HEK293 (cell line): ENCODE data around the gene DGKD.
A peak's percentile ranks its signal among the peaks of the same experiment; 100 is the strongest.

Experiments used
- CTCF ChIA-PET: fragments of 350-600 bp; formaldehyde crosslinking; extraction: SDS; loops from one replicate; lab custom pipeline; 2021; ENCODE audit warnings: antibody characterized with exemption; lab: Yijun Ruan, JAX
- POLR2A ChIA-PET: fragments of 300-600 bp; formaldehyde crosslinking; extraction: SDS; loops from one replicate; lab custom pipeline; 2020; ENCODE audit warnings: antibody characterized with exemption, inconsistent platforms; lab: Yijun Ruan, JAX
- H3K27ac ChIP-seq: fragments of 200-500 bp; sonication (Bioruptor generic); 2 replicates; pipeline ENCODE4 v1.5.1; 2014; ENCODE audit warnings: low read depth, low read length, control low read depth, inconsistent platforms; ENCODE audit errors: extremely low read depth
- H3K36me3 ChIP-seq, 2 experiments: fragments of 200-500 bp in 1 of 2; sonication (Bioruptor generic) in 1 of 2; 1 replicate in 1 of 2; 2 replicates in 1 of 2; pipeline ENCODE4 v1.5.1; 2014 to 2017; ENCODE audit warnings: inconsistent platforms in 2 of 2, low read length in 2 of 2; ENCODE audit not compliant: control insufficient read depth in 2 of 2, insufficient read depth in 1 of 2
- H3K4me1 ChIP-seq: fragments of 200-500 bp; sonication (Bioruptor generic); 2 replicates; pipeline ENCODE4 v1.5.1; 2014; ENCODE audit warnings: mild to moderate bottlenecking, low read length, inconsistent platforms; ENCODE audit not compliant: control insufficient read depth, insufficient read depth
- H3K4me3 ChIP-seq: 2 replicates; pipeline ENCODE4 v1.5.1; 2011; ENCODE audit warnings: low read depth, mild to moderate bottlenecking, control low read depth, low read length, moderate library complexity
- H3K9me3 ChIP-seq: fragments of 200-500 bp; sonication (Bioruptor generic); 2 replicates; pipeline ENCODE4 v1.5.1; 2014; ENCODE audit warnings: low read depth, low read length, inconsistent platforms; ENCODE audit not compliant: control insufficient read depth, insufficient read depth
- AEBP2 ChIP-seq: fragments of 450-650 bp; formaldehyde crosslinking; IDR thresholded peaks from 2 replicates; pipeline ENCODE4 v1.5.1; 2016; ENCODE audit warnings: missing biosample characterization, missing genetic modification characterization, borderline replicate concordance
- HOXC10 ChIP-seq: sonication (generic); formaldehyde crosslinking; IDR thresholded peaks from 2 replicates; pipeline ENCODE4 v1.8.1; 2023; ENCODE audit warnings: mild to moderate bottlenecking, missing genetic modification reagents
- MYNN ChIP-seq: fragments of 450-650 bp; formaldehyde crosslinking; IDR thresholded peaks from 2 replicates; pipeline ENCODE4 v1.5.1; 2016; ENCODE audit warnings: missing biosample characterization, missing genetic modification characterization, borderline replicate concordance
- PBX3 ChIP-seq: sonication (generic); formaldehyde crosslinking; IDR thresholded peaks from 2 replicates; pipeline ENCODE4 v1.8.1; 2022; ENCODE audit warnings: mild to moderate bottlenecking, moderate library complexity, missing genetic modification reagents
- SALL2 ChIP-seq: fragments of 450-650 bp; formaldehyde crosslinking; IDR thresholded peaks from 2 replicates; pipeline ENCODE4 v1.5.0; 2017; ENCODE audit warnings: missing biosample characterization, mild to moderate bottlenecking, missing genetic modification characterization, borderline replicate concordance
- SETDB1 ChIP-seq: IDR thresholded peaks from one replicate; pipeline ENCODE4 v1.6.1; 2017; ENCODE audit warnings: mild to moderate bottlenecking, low read length, moderate library complexity, mixed read lengths; ENCODE audit not compliant: insufficient read length
- ZFP3 ChIP-seq: fragments of 450-650 bp; formaldehyde crosslinking; IDR thresholded peaks from 2 replicates; pipeline ENCODE4 v1.5.1; 2016; ENCODE audit warnings: low read depth, missing biosample characterization, missing genetic modification characterization
- ZNF112 ChIP-seq: fragments of 450-650 bp; formaldehyde crosslinking; IDR thresholded peaks from 2 replicates; pipeline ENCODE4 v1.5.0; 2017; ENCODE audit warnings: missing biosample characterization, missing genetic modification characterization
- ZNF140 ChIP-seq: fragments of 450-650 bp; formaldehyde crosslinking; IDR thresholded peaks from 2 replicates; pipeline ENCODE4 v1.5.1; 2016; ENCODE audit warnings: missing biosample characterization, missing genetic modification characterization
- ZNF174 ChIP-seq: fragments of 450-650 bp; formaldehyde crosslinking; IDR thresholded peaks from 2 replicates; pipeline ENCODE4 v1.5.0; 2017; ENCODE audit warnings: missing biosample characterization, mild to moderate bottlenecking, missing genetic modification characterization
- ZNF19 ChIP-seq: fragments of 450-650 bp; formaldehyde crosslinking; IDR thresholded peaks from 2 replicates; pipeline ENCODE4; 2016; ENCODE audit warnings: missing biosample characterization, missing genetic modification characterization, low read depth
- ZNF248 ChIP-seq: fragments of 450-650 bp; formaldehyde crosslinking; IDR thresholded peaks from 2 replicates; pipeline ENCODE4 v1.5.1; 2017; ENCODE audit warnings: missing biosample characterization, missing genetic modification characterization
- ZNF311 ChIP-seq: fragments of 450-650 bp; formaldehyde crosslinking; IDR thresholded peaks from 2 replicates; pipeline ENCODE4 v1.5.1; 2017; ENCODE audit warnings: missing biosample characterization, missing genetic modification characterization, borderline replicate concordance
- ZNF341 ChIP-seq: fragments of 450-650 bp; formaldehyde crosslinking; IDR thresholded peaks from 2 replicates; pipeline ENCODE4; 2016; ENCODE audit warnings: low read depth, missing biosample characterization, missing genetic modification characterization
- ZNF354C ChIP-seq: fragments of 450-650 bp; formaldehyde crosslinking; IDR thresholded peaks from 2 replicates; pipeline ENCODE4 v1.5.1; 2016; ENCODE audit warnings: missing biosample characterization, missing genetic modification characterization, low read depth, borderline replicate concordance
- ZNF423 ChIP-seq: fragments of 450-650 bp; formaldehyde crosslinking; IDR thresholded peaks from 2 replicates; pipeline ENCODE4 v1.5.1; 2016; ENCODE audit warnings: missing biosample characterization, missing genetic modification characterization
- ZNF426 ChIP-seq: fragments of 450-650 bp; formaldehyde crosslinking; IDR thresholded peaks from 2 replicates; pipeline ENCODE4 v1.5.1; 2017; ENCODE audit warnings: missing biosample characterization, missing genetic modification characterization, mild to moderate bottlenecking, inconsistent platforms, moderate library complexity
- ZNF521 ChIP-seq: fragments of 450-650 bp; formaldehyde crosslinking; IDR thresholded peaks from 2 replicates; pipeline ENCODE4 v1.5.1; 2017; ENCODE audit warnings: missing biosample characterization, mild to moderate bottlenecking, missing genetic modification characterization
- ZNF701 ChIP-seq: fragments of 450-650 bp; formaldehyde crosslinking; IDR thresholded peaks from 2 replicates; pipeline ENCODE4 v1.5.1; 2016; ENCODE audit warnings: missing biosample characterization, missing genetic modification characterization
- ZNF76 ChIP-seq: fragments of 450-650 bp; formaldehyde crosslinking; IDR thresholded peaks from 2 replicates; pipeline ENCODE4; 2016; ENCODE audit warnings: low read depth, missing biosample characterization, missing genetic modification characterization, borderline replicate concordance
- ZNF777 ChIP-seq: fragments of 450-650 bp; formaldehyde crosslinking; IDR thresholded peaks from 2 replicates; pipeline ENCODE4 v1.5.1; 2017; ENCODE audit warnings: missing biosample characterization, missing genetic modification characterization, borderline replicate concordance
- TF ChIP-seq, protein P1 (sequence below): fragments of 450-650 bp; formaldehyde crosslinking; IDR thresholded peaks from 2 replicates; pipeline ENCODE4 v1.5.1; 2016; ENCODE audit warnings: missing biosample characterization, missing genetic modification characterization

DGKD gene

DNA sequence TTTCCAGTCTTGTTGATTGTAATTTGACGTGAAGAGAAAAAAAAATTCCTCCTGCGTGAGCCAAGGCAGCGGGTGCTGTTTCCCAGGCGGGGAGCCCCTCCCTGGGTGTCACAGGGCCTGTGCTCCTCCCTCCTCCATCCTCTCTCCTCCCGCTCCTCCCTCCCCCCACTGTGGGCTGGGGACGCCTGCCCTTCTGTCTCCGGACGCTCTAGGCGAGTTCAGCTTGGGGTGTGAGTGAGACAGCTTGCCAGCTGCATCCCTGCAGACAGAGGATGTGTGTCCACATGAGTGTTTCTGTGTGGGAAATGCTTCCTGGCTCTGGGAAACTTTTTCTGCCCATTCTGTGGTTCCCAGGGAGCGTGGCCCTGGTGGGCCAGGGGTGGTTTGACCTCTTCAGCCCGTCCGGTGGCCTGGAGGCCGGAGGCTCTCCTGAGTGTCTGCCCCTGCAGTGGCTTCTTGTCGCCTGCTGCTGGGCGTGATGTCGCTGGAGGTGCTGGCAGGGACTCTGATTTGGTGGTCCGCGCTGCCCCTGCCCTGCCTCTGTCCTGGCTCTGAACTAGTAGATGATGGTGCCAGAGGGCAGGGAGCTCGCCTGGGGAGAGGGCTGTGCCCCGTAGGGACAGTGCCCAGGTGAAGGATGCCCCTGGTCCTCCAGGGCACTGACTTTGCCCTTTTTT, 115.9 kb downstream of the DGKD start:
- peaks cover 0 to 54% of the 10 kb centered on the region in 2 experiments; a peak in 2 of 3 replicates for H3K36me3 ChIP-seq
- H3K4me3 ChIP-seq = no peak overlapping the region
- ChIA-PET POLR2A (no interaction called here), CTCF (interaction anchor here (0.5 kb wide), 1 partner anchor 27 kb away, joined by 3 read pairs; no protein-coding TSS in a partner anchor)
- no peak overlapping the region for H3K27ac ChIP-seq
- peak; percentile 66 for TF ChIP-seq ZNF341 (tag by site-specific recombination)
- no peak for TF ChIP-seq HOXC10 (CRISPR knock-in tag)
- H3K4me1 ChIP-seq = no peaks in the 10 kb centered on the region
- H3K9me3 ChIP-seq = no peaks in the 10 kb centered on the region

DNA sequence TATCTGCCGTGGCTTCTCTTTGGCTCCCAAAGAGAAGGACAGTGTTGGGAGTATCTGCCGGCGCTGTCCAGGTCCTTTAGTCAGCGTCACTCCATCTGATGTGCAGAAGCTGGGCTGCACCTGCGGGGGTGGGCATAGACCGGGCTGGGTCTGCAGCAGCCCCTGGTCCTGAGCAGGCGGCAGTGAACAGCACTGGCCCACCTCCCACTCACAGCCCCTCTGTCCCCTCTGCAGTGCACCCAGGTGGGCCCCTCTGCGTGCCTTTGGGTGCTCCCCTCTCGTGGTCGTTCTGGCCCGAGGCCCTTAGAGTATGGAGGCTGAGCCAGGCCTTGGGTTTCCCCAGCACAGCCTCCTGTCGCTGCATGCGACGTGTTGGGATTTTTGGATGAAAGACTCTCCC, 116.5 kb downstream of the DGKD start:
- Histone ChIP-seq H3K4me1 (no peaks in the 10 kb centered on the region), H3K36me3 (peaks cover 0 to 53% of the 10 kb centered on the region in 2 experiments; a peak in 2 of 3 replicates), H3K9me3 (no peaks in the 10 kb centered on the region), H3K4me3 (no peak overlapping the region), H3K27ac (no peak overlapping the region)
- TF ChIP-seq ZNF311 (tag by site-specific recombination) = no peak
- TF ChIP-seq ZNF701 (tag by site-specific recombination) = no peak
- no peak for TF ChIP-seq SETDB1
- TF ChIP-seq, protein P1, sequence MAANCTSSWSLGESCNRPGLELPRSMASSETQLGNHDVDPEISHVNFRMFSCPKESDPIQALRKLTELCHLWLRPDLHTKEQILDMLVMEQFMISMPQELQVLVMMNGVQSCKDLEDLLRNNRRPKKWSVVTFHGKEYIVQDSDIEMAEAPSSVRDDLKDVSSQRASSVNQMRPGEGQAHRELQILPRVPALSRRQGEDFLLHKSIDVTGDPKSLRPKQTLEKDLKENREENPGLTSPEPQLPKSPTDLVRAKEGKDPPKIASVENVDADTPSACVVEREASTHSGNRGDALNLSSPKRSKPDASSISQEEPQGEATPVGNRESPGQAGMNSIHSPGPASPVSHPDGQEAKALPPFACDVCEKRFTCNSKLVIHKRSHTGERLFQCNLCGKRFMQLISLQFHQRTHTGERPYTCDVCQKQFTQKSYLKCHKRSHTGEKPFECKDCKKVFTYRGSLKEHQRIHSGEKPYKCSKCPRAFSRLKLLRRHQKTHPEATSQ = no peak
- TF ChIP-seq ZNF354C = no peak
- no peak for TF ChIP-seq SALL2
- no peak for TF ChIP-seq ZNF174 (tag by site-specific recombination)
- no peak for TF ChIP-seq ZFP3
- TF ChIP-seq PBX3 = no peak
- TF ChIP-seq AEBP2 (tag by site-specific recombination) = no peak
- TF ChIP-seq ZNF426 (tag by site-specific recombination) = no peak
- no peak for TF ChIP-seq ZNF423 (tag by site-specific recombination)
- POLR2A ChIA-PET = no interaction called here
- CTCF ChIA-PET = no interaction called here

GRCh38 chr2:233471291-233472035, 117.2 kb downstream of the DGKD start:
- no peaks in the 10 kb centered on the region for H3K9me3 ChIP-seq
- no peak overlapping the region for H3K27ac ChIP-seq
- no peaks in the 10 kb centered on the region for H3K4me1 ChIP-seq
- POLR2A ChIA-PET = no interaction called here
- peaks cover 0 to 57% of the 10 kb centered on the region in 2 experiments; a peak in 2 of 3 replicates for H3K36me3 ChIP-seq
- no peak overlapping the region for H3K4me3 ChIP-seq
- TF ChIP-seq PBX3 = no peak
- TF ChIP-seq MYNN (tag by site-specific recombination) = no peak
- TF ChIP-seq ZNF248 (tag by site-specific recombination) = no peak
- TF ChIP-seq ZNF76 (tag by site-specific recombination) = no peak
- no peak for TF ChIP-seq ZNF112
- TF ChIP-seq ZNF19 (tag by site-specific recombination) = no peak
- TF ChIP-seq ZNF521 (tag by site-specific recombination) = no peak
- no peak for TF ChIP-seq ZNF777 (tag by site-specific recombination)
- no peak for TF ChIP-seq ZNF140 (tag by site-specific recombination)
- CTCF ChIA-PET = no interaction called here
